H9 (cell line): ENCODE data around the gene MROH2A. TPM values are rescaled to one million over a fixed set of nuclear protein-coding genes. Genes with fewer than 3 reads are reported as not detected.

Experiments used
- DNase-seq: peaks from one replicate; pipeline ENCODE4 v3.0.0-alpha.2; 2017
- H2AFZ ChIP-seq: one replicate; pipeline ENCODE4 v1.6.1; 2013; ENCODE audit warnings: mild to moderate bottlenecking, low read length, control low read depth, moderate library complexity
- H2AK5ac ChIP-seq: 2 replicates; pipeline ENCODE4 v1.6.1; 2013; ENCODE audit warnings: low read length, control low read depth, mixed read lengths; ENCODE audit not compliant: insufficient read length
- H2BK120ac ChIP-seq: one replicate; pipeline ENCODE4 v1.6.1; 2013; ENCODE audit warnings: low read depth, mild to moderate bottlenecking, low read length, control low read depth, inconsistent platforms; ENCODE audit not compliant: poor library complexity, severe bottlenecking
- H2BK12ac ChIP-seq: 2 replicates; pipeline ENCODE4 v1.6.1; 2013; ENCODE audit warnings: low read length, control low read depth, mixed read lengths, low read depth; ENCODE audit not compliant: insufficient read length
- H2BK15ac ChIP-seq: 2 replicates; pipeline ENCODE4 v1.6.1; 2013; ENCODE audit warnings: low read depth, low read length, control low read depth
- H2BK20ac ChIP-seq: one replicate; pipeline ENCODE4 v1.6.1; 2013; ENCODE audit warnings: low read depth, mild to moderate bottlenecking, low read length, control low read depth, inconsistent platforms; ENCODE audit not compliant: poor library complexity, severe bottlenecking
- H2BK5ac ChIP-seq: 2 replicates; pipeline ENCODE4 v1.6.1; 2013; ENCODE audit warnings: low read length, control low read depth, mixed read lengths; ENCODE audit not compliant: insufficient read length
- H3K14ac ChIP-seq: 2 replicates; pipeline ENCODE4 v1.6.1; 2013; ENCODE audit warnings: low read length, control low read depth; ENCODE audit not compliant: insufficient read depth
- H3K18ac ChIP-seq: 2 replicates; pipeline ENCODE4 v1.6.1; 2013; ENCODE audit warnings: low read depth, mild to moderate bottlenecking, mixed read lengths, low read length, control low read depth; ENCODE audit not compliant: insufficient read length
- H3K23ac ChIP-seq: 2 replicates; pipeline ENCODE4 v1.6.1; 2013; ENCODE audit warnings: low read length, control low read depth, mixed read lengths, low read depth; ENCODE audit not compliant: insufficient read length
- H3K23me2 ChIP-seq: 2 replicates; pipeline ENCODE4 v1.6.1; 2013; ENCODE audit warnings: low read depth, mild to moderate bottlenecking, mixed read lengths, low read length, control low read depth; ENCODE audit not compliant: insufficient read length, poor library complexity, severe bottlenecking
- H3K27ac ChIP-seq: 2 replicates; pipeline ENCODE4 v1.5.1; 2013; ENCODE audit warnings: low read length, control low read depth, mixed read lengths, low read depth; ENCODE audit not compliant: insufficient read length
- H3K27me3 ChIP-seq: 2 replicates; pipeline ENCODE4 v1.6.1; 2013; ENCODE audit warnings: low read length, control low read depth, inconsistent platforms; ENCODE audit not compliant: insufficient read depth
- H3K4ac ChIP-seq: 2 replicates; pipeline ENCODE4 v1.6.1; 2013; ENCODE audit warnings: low read depth, mild to moderate bottlenecking, control low read depth, inconsistent platforms, low read length, moderate library complexity
- H3K4me1 ChIP-seq: 2 replicates; pipeline ENCODE4 v1.6.1; 2013; ENCODE audit warnings: low read length, control low read depth, inconsistent platforms; ENCODE audit not compliant: insufficient read depth
- H3K4me2 ChIP-seq: 2 replicates; pipeline ENCODE4 v1.6.1; 2013; ENCODE audit warnings: low read length, control low read depth, mixed read lengths; ENCODE audit not compliant: insufficient read length, insufficient read depth
- H3K56ac ChIP-seq: 2 replicates; pipeline ENCODE4 v1.6.1; 2013; ENCODE audit warnings: low read depth, mild to moderate bottlenecking, mixed read lengths, low read length, control low read depth; ENCODE audit not compliant: insufficient read length
- H3K79me1 ChIP-seq: 2 replicates; pipeline ENCODE4 v1.6.1; 2013; ENCODE audit warnings: low read depth, mild to moderate bottlenecking, moderate library complexity, low read length, control low read depth, inconsistent platforms; ENCODE audit not compliant: insufficient read depth, poor library complexity, severe bottlenecking
- H3K79me2 ChIP-seq: 2 replicates; pipeline ENCODE4 v1.6.1; 2013; ENCODE audit warnings: low read length, control low read depth, inconsistent platforms; ENCODE audit not compliant: insufficient read depth
- H3K9ac ChIP-seq: 2 replicates; pipeline ENCODE4 v1.6.1; 2013; ENCODE audit warnings: low read length, control low read depth, mixed read lengths; ENCODE audit not compliant: insufficient read length; ENCODE audit errors: extremely low read depth
- H3K9me3 ChIP-seq: one replicate; pipeline ENCODE4 v1.6.1; 2013; ENCODE audit warnings: low read depth, low read length, inconsistent platforms; ENCODE audit not compliant: control insufficient read depth
- H3T11ph ChIP-seq: one replicate; pipeline ENCODE4 v1.6.1; 2013; ENCODE audit warnings: mild to moderate bottlenecking, low read length, control low read depth, inconsistent platforms
- H4K20me1 ChIP-seq: one replicate; pipeline ENCODE4 v1.6.1; 2013; ENCODE audit not compliant: control insufficient read depth, insufficient read length, insufficient read depth
- H4K5ac ChIP-seq: 2 replicates; pipeline ENCODE4 v1.6.1; 2013; ENCODE audit warnings: low read depth, mild to moderate bottlenecking, mixed read lengths, low read length, control low read depth; ENCODE audit not compliant: insufficient read length
- H4K8ac ChIP-seq: replicated peaks from 2 replicates; pipeline ENCODE4 v1.6.1; 2013; ENCODE audit warnings: low read length, control low read depth, mixed read lengths, low read depth; ENCODE audit not compliant: insufficient read length
- H4K91ac ChIP-seq: 2 replicates; pipeline ENCODE4 v1.6.1; 2013; ENCODE audit warnings: low read depth, mild to moderate bottlenecking, moderate library complexity, mixed read lengths, low read length, control low read depth; ENCODE audit not compliant: insufficient read length
- H3K27ac Mint-ChIP-seq, 3 experiments: 2 replicates in 2 of 3; 3 replicates in 1 of 3; pipeline ENCODE4 v1.8.0; 2020 to 2021; ENCODE audit warnings: mixed read lengths in 3 of 3, mild to moderate bottlenecking in 1 of 3, moderate library complexity in 1 of 3
- H3K27me3 Mint-ChIP-seq: 2 replicates; pipeline ENCODE4 v1.8.0; 2021; ENCODE audit warnings: low read depth, mild to moderate bottlenecking, moderate library complexity, mixed read lengths
- H3K36me3 Mint-ChIP-seq, 3 experiments: 2 replicates in 2 of 3; 3 replicates in 1 of 3; pipeline ENCODE4 v1.8.0; 2020 to 2021; ENCODE audit warnings: low read depth in 3 of 3, mixed read lengths in 3 of 3; ENCODE audit not compliant: insufficient read depth in 1 of 3
- H3K4me1 Mint-ChIP-seq, 2 experiments: 2 replicates each; pipeline ENCODE4 v1.8.0; 2020; ENCODE audit warnings: mixed read lengths in 2 of 2
- H3K4me3 Mint-ChIP-seq, 2 experiments: 2 replicates in 1 of 2; 3 replicates in 1 of 2; pipeline ENCODE4 v1.8.0; 2020 to 2021; ENCODE audit warnings: mild to moderate bottlenecking in 2 of 2, mixed read lengths in 2 of 2, moderate library complexity in 1 of 2
- H3K9me3 Mint-ChIP-seq, 2 experiments: 2 replicates in 1 of 2; 3 replicates in 1 of 2; pipeline ENCODE4 v1.8.0; 2020; ENCODE audit warnings: mild to moderate bottlenecking in 2 of 2, mixed read lengths in 2 of 2, moderate library complexity in 1 of 2
- WGBS: extraction: QIAGEN DNeasy Blood & Tissue Kit; methylation state at CpG from one replicate; pipeline ENCODE4 v1.1.7; 2013; ENCODE audit warnings: missing lambda C conversion rate, low lambda C conversion rate, mixed read lengths; ENCODE audit not compliant: insufficient read length; ENCODE audit errors: extremely low coverage; 5-methylcytosine and 5-hydroxymethylcytosine counted together
- total RNA-seq: library from RNA; stranded (reverse); gene quantifications from 2 replicates; pipeline ENCODE4 v1.2.1, GENCODE V29; 2021
- TF ChIP-seq, protein P1 (sequence below): fragments of 200-600 bp; sonication (generic); conservative IDR thresholded peaks from 3 replicates; pipeline ENCODE4 v1.8.0; 2021; ENCODE audit warnings: antibody characterized with exemption, mild to moderate bottlenecking

Gene MROH2A
- total RNA-seq, 1 experiment from 2014 or later: not detected

DNA sequence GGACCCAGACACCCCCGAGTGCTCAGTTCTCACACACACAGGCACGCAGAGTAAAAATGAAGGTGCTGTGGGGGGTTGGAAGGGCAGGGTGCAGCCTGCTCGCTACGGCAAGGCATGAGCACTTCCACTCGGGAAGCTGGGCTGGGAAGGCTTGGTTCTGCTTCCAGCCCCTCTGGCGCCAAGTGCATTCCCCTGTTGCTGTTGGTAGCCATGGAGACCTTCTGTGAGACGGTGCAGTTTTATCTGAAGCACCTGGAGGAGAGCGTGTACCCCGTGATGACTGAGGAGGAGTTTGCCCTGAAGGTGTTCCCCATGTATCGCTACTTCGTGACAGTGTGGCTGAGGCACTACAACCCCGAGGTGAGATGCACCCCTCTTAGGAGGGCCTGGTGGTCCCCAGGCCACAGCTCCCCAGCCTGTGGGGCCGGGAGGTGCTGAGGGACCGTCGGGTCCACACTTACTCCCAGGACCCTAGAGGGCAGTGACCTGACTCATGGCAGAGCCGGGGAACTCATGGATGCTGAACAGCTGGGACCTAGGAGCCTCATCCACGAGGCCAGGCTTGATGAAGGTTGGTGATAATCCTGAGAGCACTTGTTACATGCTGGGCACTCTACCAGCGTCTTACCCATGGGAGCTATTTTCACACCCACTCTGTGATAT is 15.5 kb downstream of the MROH2A start:
- Histone ChIP-seq H4K5ac (no peak overlapping the region), H3K79me1 (no peaks in the 10 kb centered on the region), H3K4me2 (no peak overlapping the region), H3K27ac (no peak overlapping the region), H2BK120ac (no peak overlapping the region), H3K4ac (no peak overlapping the region), H4K91ac (no peak overlapping the region), H3K27me3 (no peaks in the 10 kb centered on the region), H3K18ac (no peak overlapping the region), H3K23ac (no peak overlapping the region), H3K56ac (no peak overlapping the region), H2BK12ac (no peak overlapping the region), H4K8ac (no peak overlapping the region), H2BK5ac (no peak overlapping the region), H3K79me2 (no peaks in the 10 kb centered on the region), H3K14ac (no peak overlapping the region; the same call in 1 of the 2 replicates), H2AFZ (no peak overlapping the region), H3T11ph (no peak overlapping the region), H3K4me1 (no peaks in the 10 kb centered on the region), H2AK5ac (no peak overlapping the region), H3K23me2 (no peaks in the 10 kb centered on the region), H2BK20ac (no peak overlapping the region), H3K9me3 (no peaks in the 10 kb centered on the region), H2BK15ac (no peak overlapping the region), H3K9ac (no peak overlapping the region), H4K20me1 (no peaks in the 10 kb centered on the region)
- Mint-ChIP-seq H3K4me3 (no peak overlapping the region), H3K27me3 (peaks cover 14% of the 10 kb centered on the region), H3K4me1 (no peaks in the 10 kb centered on the region), H3K9me3 (peaks cover 0 to 3% of the 10 kb centered on the region in 2 experiments; a peak in 3 of 5 replicates), H3K36me3 (no peaks in the 10 kb centered on the region; a peak in 1 of 7 replicates), H3K27ac (no peak overlapping the region; a peak in 1 of 7 replicates)
- DNase-seq: peak; percentile 21
- no CpG with 5 or more reads among the region's 18 CpGs for WGBS
- TF ChIP-seq, protein P1, sequence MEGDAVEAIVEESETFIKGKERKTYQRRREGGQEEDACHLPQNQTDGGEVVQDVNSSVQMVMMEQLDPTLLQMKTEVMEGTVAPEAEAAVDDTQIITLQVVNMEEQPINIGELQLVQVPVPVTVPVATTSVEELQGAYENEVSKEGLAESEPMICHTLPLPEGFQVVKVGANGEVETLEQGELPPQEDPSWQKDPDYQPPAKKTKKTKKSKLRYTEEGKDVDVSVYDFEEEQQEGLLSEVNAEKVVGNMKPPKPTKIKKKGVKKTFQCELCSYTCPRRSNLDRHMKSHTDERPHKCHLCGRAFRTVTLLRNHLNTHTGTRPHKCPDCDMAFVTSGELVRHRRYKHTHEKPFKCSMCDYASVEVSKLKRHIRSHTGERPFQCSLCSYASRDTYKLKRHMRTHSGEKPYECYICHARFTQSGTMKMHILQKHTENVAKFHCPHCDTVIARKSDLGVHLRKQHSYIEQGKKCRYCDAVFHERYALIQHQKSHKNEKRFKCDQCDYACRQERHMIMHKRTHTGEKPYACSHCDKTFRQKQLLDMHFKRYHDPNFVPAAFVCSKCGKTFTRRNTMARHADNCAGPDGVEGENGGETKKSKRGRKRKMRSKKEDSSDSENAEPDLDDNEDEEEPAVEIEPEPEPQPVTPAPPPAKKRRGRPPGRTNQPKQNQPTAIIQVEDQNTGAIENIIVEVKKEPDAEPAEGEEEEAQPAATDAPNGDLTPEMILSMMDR: no peak
